Ovary (tissue), 9 donors: ENCODE results near the gene ACVR2B. TPM values are rescaled to one million over a fixed set of nuclear protein-coding genes. Genes with fewer than 3 reads are reported as not detected.

Experiments
- DNase-seq, 5 donors: peaks; one replicate each; pipeline ENCODE4 v3.0.0-alpha.2; 2019 to 2020
- H3K27ac ChIP-seq, 2 donors: fragments of 200-600 bp; one replicate each; pipeline versions ENCODE4 v1.5.1 to v1.8.0; 2019 to 2022
- H3K27me3 ChIP-seq: fragments of 200-600 bp; one replicate; pipeline ENCODE4 v1.8.0; 2022
- H3K36me3 ChIP-seq: fragments of 200-600 bp; sonication (generic); one replicate; pipeline ENCODE4 v1.5.1; 2019
- H3K4me1 ChIP-seq: one replicate; pipeline ENCODE4 v1.8.1; 2013; ENCODE audit warnings: mild to moderate bottlenecking, moderate library complexity; ENCODE audit not compliant: insufficient read depth
- H3K4me3 ChIP-seq: fragments of 200-600 bp; sonication (generic); one replicate; pipeline ENCODE4 v1.5.1; 2017
- H3K9me3 ChIP-seq, 2 donors: fragments of 200-600 bp in 1 of 2; sonication (generic) in 1 of 2; one replicate each; pipeline versions ENCODE4 v1.5.1 to v1.8.1; 2013 to 2019; ENCODE audit warnings: mild to moderate bottlenecking in 1 of 2, moderate library complexity in 1 of 2
- CTCF ChIP-seq, 3 donors: fragments of 450-650 bp in 2 of 3; fragments of 200-600 bp in 1 of 3; IDR thresholded peaks; one replicate each; pipeline versions ENCODE4 v1.5.1 to v1.8.0; 2016 to 2022; ENCODE audit warnings: antibody characterized with exemption in 3 of 3, mild to moderate bottlenecking in 1 of 3
- EP300 ChIP-seq: sonication (generic); formaldehyde crosslinking; IDR thresholded peaks from one replicate; pipeline ENCODE4 v1.6.1; 2017; ENCODE audit warnings: antibody characterized with exemption
- POLR2A ChIP-seq: fragments of 450-650 bp; IDR thresholded peaks from one replicate; pipeline ENCODE4 v1.6.1; 2017; ENCODE audit warnings: antibody characterized with exemption, mild to moderate bottlenecking, moderate library complexity
- WGBS, 3 donors: extraction: QIAGEN DNeasy Blood & Tissue Kit in 1 of 3; methylation state at CpG; one replicate each; pipeline versions ENCODE4 v1.1.5 to v1.1.7; 2013 to 2017; 5-methylcytosine and 5-hydroxymethylcytosine counted together
- intact Hi-C, 4 donors: fragments of 100-400 bp; cut with DNase I; formaldehyde crosslinking; loops; one replicate each; pipeline versions ENCODE4 v1.11.0 to v1.15.1; 2022 to 2023
- polyA plus RNA-seq, 2 donors: library from polyadenylated mRNA; stranded (reverse); fragments of 200-250 nt in 1 of 2; fragments of 350-450 nt in 1 of 2; fragmentation: Illumina TruSeq in 1 of 2; extraction: RNeasy Lipid Tissue Mini Kit (QIAGEN cat#74804) in 1 of 2; gene quantifications; one replicate each; pipeline ENCODE4 v1.2.3, GENCODE V29; 2013 to 2014
- small RNA-seq: library from RNA; depleted of rRNA; stranded (forward); fragments of <200 nt; gene quantifications from one replicate; pipeline ENCODE3, GENCODE V24; 2016
- total RNA-seq, 7 donors: library from RNA; depleted of rRNA in 2 of 7; stranded (reverse); fragments of >200 nt in 2 of 7; fragmentation: NEBNext Ultra II Directional in 3 of 7; extraction: Animal tissue kit (Norgen Biotek cat#: 25700) in 3 of 7; gene quantifications; one replicate each; pipeline versions ENCODE4 v1.1.0 to v1.2.4, GENCODE V29; 2016 to 2023
- donor health status: DM: no; HTN: no; CAD: no; lungs with moderate emphysema.
- donor health status: DM: no; HTN: no; CAD: no.
- donor health status: Bipolar disorder and iron deficiency.
- donor health status: DM: yes; HTN: yes; CAD: no.
- donor health status: DM: no; HTN: no; CAD: no.
- donor health status: DM: yes; HTN: yes; CAD: no.

ACVR2B gene
- total and polyA plus RNA-seq, 9 donors: 3.3 to 16.0 (median 10.6) TPM

- Histone ChIP-seq H3K36me3 (no peaks in the 10 kb centered on the region), H3K27me3 (no peaks in the 10 kb centered on the region), H3K4me3 (no peak overlapping the region), H3K9me3 (no peaks in the 10 kb centered on the region), H3K4me1 (no peaks in the 10 kb centered on the region), H3K27ac (no peak overlapping the region)
- no peak for TF ChIP-seq CTCF (IDR thresholded peaks at IDR 0.05)
- no peak for TF ChIP-seq POLR2A
- no peak for TF ChIP-seq EP300
- DNase-seq: no peak
- intact Hi-C loops: no loop called here
- 54 to 68% (median 56%) methylated on average over 7 to 8 of the region's 8 CpGs for WGBS, 3 donors
Observed at GRCh38 chr3:38538773-38539353, 85.2 kb downstream of the ACVR2B start.

GRCh38 chr3:38541806-38542205 is 88.1 kb downstream of the ACVR2B start:
- 53 to 60% (median 55%) methylated on average over 9 of the region's 9 CpGs for WGBS, 3 donors
- Histone ChIP-seq H3K4me3 (no peak overlapping the region), H3K36me3 (no peaks in the 10 kb centered on the region), H3K27ac (no peak overlapping the region), H3K27me3 (no peaks in the 10 kb centered on the region), H3K9me3 (no peaks in the 10 kb centered on the region), H3K4me1 (no peaks in the 10 kb centered on the region)
- intact Hi-C loops: no loop called here
- no peak for DNase-seq
- no peak for TF ChIP-seq CTCF (IDR thresholded peaks at IDR 0.05)
- TF ChIP-seq EP300: no peak
- no peak for TF ChIP-seq POLR2A

Small RNA genes within 50 kb of the gene (small RNA-seq; reads per million reads assigned to genes)
- not detected for gene RF00019

Other genes with a start within 250 kb of the ACVR2B start
- under 1 TPM in 5 of 7 donors, not detected in 2; 0.12 to 0.46 (median 0.18) TPM for gene SLC22A13, start 188.1 kb upstream of the ACVR2B start, total RNA-seq
- not detected for gene SLC22A13, start 188.1 kb upstream of the ACVR2B start, polyA plus RNA-seq
- under 1 TPM in 1 of 7 donors, not detected in 6; 0.12 TPM for gene SLC22A14, start 171.6 kb upstream of the ACVR2B start, total RNA-seq
- gene SLC22A14, start 171.6 kb upstream of the ACVR2B start, polyA plus RNA-seq: under 1 TPM in 1 of 2 donors, not detected in 1; 0.55 TPM
- 1 to 10 TPM; 1.4 to 7.0 (median 5.6) TPM for gene XYLB, start 107.1 kb upstream of the ACVR2B start, total RNA-seq
- gene XYLB, start 107.1 kb upstream of the ACVR2B start, polyA plus RNA-seq: 1 to 10 TPM; 1.8 to 3.5 TPM
- gene EXOG, start 42.5 kb downstream of the ACVR2B start, total RNA-seq: 10 to 100 TPM in 1 of 7 donors, 1 to 10 TPM in 6; 7.7 to 14.8 (median 9.0) TPM
- 10 to 100 TPM in 1 of 2 donors, 1 to 10 TPM in 1; 5.4 to 12.6 TPM for gene EXOG, start 42.5 kb downstream of the ACVR2B start, polyA plus RNA-seq
- gene SCN5A, start 195.8 kb downstream of the ACVR2B start, total RNA-seq: 1 to 10 TPM in 6 of 7 donors, under 1 TPM in 1; 0.83 to 4.7 (median 2.2) TPM
- gene SCN5A, start 195.8 kb downstream of the ACVR2B start, polyA plus RNA-seq: under 1 TPM; 0.67 to 0.71 TPM